ENCODE measurements around the gene SPTBN1.
A peak's percentile ranks its signal among the peaks of the same experiment; 100 is the strongest.
"Not testable (repeated sequence)": the region's sequence is repeated elsewhere in the genome, so short reads cannot be mapped to it uniquely, and the experiment has no call there.

The SPTBN1 gene

DNA sequence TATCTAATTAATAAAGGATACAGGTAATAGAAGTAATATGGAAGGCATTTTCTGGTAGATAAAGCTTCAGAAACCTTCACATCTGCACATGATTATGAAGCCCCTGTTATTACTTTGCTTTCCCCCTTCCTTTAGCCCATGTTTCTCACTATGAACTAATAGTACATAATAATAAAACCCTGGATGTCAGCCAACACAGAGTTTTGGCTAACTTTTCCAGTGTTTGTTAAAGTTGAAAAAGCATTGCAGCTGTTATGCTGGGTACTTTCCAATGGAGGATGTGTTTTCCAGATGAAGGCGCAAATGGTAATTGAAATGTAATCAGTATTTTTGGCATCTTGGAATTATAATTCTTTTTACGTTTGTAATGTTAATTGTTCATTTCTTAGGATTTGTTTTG is 43.5 kb downstream of the SPTBN1 start:
- no peak for DNase-seq (ENCODE audit: low read depth in 1 of 2, low spot score in 1 of 2)

DNA sequence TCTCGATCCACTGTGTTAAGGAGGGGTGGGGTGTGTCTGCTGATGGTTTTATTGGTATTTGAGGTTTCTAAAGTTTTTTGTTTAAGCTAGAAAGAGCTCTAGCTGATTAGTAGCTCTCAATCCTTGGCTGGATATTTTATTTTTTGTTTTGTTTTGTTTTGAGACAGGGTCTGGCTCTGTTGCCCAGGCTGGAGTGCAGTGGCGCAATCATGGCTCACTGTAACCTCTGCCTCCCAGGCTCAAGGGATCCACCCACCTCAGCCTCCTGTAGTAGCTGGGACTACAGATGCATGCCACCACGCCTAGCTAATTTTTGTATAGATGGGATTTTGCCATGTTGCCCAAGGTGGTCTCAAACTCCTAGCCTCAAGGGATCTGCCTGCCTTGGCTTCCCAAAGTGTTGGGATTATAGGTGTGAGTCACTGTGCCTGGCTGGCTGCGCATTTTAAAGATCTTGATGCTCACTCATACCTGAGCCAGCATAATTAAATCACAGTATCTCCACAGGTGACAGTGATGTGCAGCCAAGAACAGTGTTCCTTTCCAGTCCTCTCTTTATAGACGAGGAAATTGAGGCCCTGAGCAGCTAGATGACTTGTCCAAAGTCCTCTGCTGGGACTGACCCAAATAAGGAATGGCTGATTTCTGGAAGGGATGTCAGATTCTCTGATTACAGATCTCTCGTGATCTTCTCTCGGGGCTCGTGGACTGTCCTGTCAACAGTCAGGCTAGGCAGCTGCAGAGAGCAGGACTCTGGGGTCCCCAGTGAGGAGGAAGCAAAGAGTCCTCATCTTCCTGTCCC is 44.5 kb downstream of the SPTBN1 start:
- no peak for DNase-seq (ENCODE audit: low read depth in 1 of 2, low spot score in 1 of 2)

DNA sequence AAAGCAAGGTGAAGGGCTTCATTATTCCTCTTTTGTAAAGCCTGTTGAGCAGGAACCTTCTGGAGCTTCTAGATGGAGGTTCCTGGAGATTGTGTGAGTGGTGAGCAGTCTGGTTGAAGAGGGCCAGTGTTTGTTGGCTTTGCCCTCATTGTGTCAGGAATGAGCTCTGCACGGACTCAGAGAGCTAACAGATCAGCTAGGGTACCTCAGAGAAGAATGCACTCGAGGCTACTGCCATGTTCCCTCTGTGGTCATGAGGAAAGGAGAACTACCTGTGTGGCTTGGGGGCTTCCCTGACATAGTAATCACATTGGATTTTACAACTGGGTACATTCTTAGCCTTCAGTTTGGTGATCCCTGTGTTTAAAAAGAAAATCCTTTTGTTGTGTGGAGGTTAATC is 46.6 kb downstream of the SPTBN1 start:
- no peak for DNase-seq (ENCODE audit: low read depth in 1 of 2, low spot score in 1 of 2)

GRCh38 chr2:54503192-54503591 is 47.1 kb downstream of the SPTBN1 start:
- DNase-seq (ENCODE audit: low read depth in 1 of 2, low spot score in 1 of 2) = no peak

- DNase-seq (ENCODE audit: low read depth in 1 of 2, low spot score in 1 of 2) = no peak
Observed at GRCh38 chr2:54503828-54504227, 47.7 kb downstream of the SPTBN1 start.

DNA sequence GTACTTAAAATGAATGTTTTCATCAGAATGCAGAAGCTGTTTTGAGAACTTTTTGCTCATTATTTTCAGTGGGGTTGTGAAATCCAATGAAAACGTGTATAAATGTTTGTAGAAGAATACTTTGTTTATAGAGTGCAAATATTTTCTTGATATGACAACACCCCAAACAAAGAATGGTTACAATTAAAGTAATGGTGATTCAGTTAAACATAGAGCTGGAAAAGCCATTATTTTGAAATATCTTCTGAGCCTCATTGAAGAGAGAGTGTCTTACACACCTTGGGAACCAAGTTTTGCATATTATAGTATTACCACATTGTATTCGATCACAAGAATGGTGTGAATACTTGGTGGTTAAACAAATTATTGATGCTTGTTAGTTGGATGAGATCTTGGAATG is 48.7 kb downstream of the SPTBN1 start:
- no peak for DNase-seq (ENCODE audit: low read depth in 1 of 2, low spot score in 1 of 2)

GRCh38 chr2:54508541-54508940 is 52.4 kb downstream of the SPTBN1 start:
- DNase-seq (ENCODE audit: low read depth in 1 of 2, low spot score in 1 of 2) = no peak

- DNase-seq (ENCODE audit: low read depth in 1 of 2, low spot score in 1 of 2) = not testable (repeated sequence)
Observed at GRCh38 chr2:54509043-54509442, 52.9 kb downstream of the SPTBN1 start.

GRCh38 chr2:54510916-54511315 is 54.8 kb downstream of the SPTBN1 start:
- no peak for DNase-seq (ENCODE audit: low read depth in 1 of 2, low spot score in 1 of 2)

GRCh38 chr2:54512183-54512582 is 56.1 kb downstream of the SPTBN1 start:
- DNase-seq (ENCODE audit: low read depth in 1 of 2, low spot score in 1 of 2) = no peak

- DNase-seq (ENCODE audit: low read depth in 1 of 2, low spot score in 1 of 2) = no peak
Observed at GRCh38 chr2:54512663-54513362, 56.7 kb downstream of the SPTBN1 start.

GRCh38 chr2:54513363-54513715 is 57.2 kb downstream of the SPTBN1 start:
- DNase-seq (ENCODE audit: low read depth in 1 of 2, low spot score in 1 of 2) = no peak

- no peak for DNase-seq (ENCODE audit: low read depth in 1 of 2, low spot score in 1 of 2)
Observed at GRCh38 chr2:54514822-54515569, 58.9 kb downstream of the SPTBN1 start.

DNA sequence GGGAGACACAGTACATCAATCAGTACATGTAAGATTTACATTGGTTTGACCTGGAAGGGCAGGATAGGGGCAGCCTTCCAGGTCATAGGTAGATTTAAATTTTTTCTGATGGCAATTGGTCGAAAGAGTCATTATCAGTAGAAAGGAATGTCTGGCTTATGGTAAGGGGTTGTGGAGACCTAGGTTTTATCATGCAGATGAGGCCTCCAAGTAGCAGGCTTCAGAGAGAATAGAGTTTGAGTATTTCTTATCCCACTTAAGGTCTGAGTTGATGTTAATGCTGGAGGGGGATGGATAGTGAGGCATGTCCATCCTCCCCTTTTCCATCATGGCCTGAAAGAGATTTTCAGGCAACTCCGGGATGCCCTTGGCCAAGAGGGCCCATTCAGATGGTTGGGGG is 60.7 kb downstream of the SPTBN1 start:
- no peak for DNase-seq (ENCODE audit: low read depth in 1 of 2, low spot score in 1 of 2)

GRCh38 chr2:54518016-54518415 is 61.9 kb downstream of the SPTBN1 start:
- not testable (repeated sequence) for DNase-seq (ENCODE audit: low read depth in 1 of 2, low spot score in 1 of 2)

DNA sequence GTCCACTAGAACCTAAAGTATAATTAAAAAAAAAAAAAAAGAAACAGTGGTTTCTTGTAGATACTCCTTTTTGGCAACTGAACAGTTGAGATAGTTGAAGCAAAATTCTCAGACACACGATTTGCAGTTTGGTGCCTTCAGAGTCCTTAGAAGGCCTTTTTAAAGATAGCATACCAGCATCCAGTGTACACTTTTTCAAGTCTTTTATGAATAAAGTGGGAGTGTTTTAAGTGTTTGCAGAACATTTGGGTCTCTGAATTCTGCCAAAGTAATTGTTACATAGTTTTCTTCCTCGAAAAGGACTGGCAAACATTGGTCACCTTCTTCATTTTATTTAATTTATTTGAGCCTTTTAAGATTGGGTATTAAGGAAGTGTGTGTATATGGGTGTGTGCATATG is 62.3 kb downstream of the SPTBN1 start:
- no peak for DNase-seq (ENCODE audit: low read depth in 1 of 2, low spot score in 1 of 2)

GRCh38 chr2:54519841-54520459 is 63.8 kb downstream of the SPTBN1 start:
- DNase-seq (ENCODE audit: low read depth in 1 of 2, low spot score in 1 of 2) = no peak

DNA sequence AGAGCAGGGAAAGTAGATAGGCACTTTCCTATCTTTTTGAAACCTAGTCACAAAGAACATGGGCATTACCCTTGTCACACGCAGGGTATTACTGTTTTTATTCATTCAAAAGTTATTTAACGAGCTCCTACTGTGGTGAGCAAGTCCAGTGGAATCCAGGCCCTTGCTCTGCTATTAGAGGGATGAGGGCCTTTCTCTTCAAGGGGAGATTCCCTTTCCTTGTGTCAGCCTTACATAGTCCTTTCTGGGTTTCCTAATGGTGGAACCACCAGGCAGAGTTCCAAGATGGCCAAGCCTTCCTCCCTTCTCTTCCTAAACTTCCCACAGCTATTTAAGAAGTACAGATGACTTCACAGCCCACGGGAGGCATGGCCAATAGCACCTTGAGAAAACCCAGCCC is 64.6 kb downstream of the SPTBN1 start:
- no peak for DNase-seq (ENCODE audit: low read depth in 1 of 2, low spot score in 1 of 2)

GRCh38 chr2:54522624-54523281 is 66.6 kb downstream of the SPTBN1 start:
- peak; percentile 23 to 25 for DNase-seq (ENCODE audit: low read depth in 1 of 2, low spot score in 1 of 2)

DNA sequence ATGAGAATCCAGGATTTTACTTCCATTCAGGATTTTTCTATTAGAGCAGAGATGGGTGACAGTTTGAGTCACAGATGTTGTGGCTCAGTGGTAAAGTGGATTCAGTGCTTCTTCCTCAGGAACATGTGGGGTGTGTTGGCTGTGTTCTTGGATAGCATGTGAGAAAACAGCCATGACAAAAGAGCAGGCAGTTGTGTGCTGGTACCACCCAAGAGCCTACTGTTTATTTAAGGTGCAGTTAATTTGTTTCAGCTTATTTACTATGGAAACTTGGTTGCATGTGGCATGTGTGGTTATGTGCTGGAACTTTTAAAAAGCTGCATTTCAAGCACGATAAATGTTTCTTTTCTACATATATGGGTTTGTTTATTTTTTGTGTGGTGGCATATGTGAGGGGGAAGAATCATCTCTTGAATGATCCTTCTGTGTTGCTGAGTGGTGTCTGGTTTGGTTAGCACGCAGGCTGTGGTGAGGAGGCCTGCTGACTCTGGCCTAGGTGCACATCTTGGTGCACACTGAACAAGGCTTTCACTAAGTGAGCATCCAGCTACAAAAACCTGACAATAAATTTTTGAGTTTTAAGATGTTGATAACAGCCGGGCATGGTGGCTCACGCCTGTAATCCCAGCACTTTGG is 67.3 kb downstream of the SPTBN1 start:
- DNase-seq (ENCODE audit: low read depth in 1 of 2, low spot score in 1 of 2) = no peak
